C4-2B (cell line): ENCODE measurements around the gene CR2.

Experiments used
- H3K27ac ChIP-seq: fragments of 450-650 bp; 2 replicates; pipeline ENCODE4 v1.5.1; 2017
- ZFX ChIP-seq: fragments of 450-650 bp; IDR thresholded peaks from 2 replicates; pipeline ENCODE4 v1.6.1; 2017
- TF ChIP-seq, protein P1 (sequence below): fragments of 450-650 bp; conservative IDR thresholded peaks from 2 replicates; pipeline ENCODE4 v1.5.1; 2017; ENCODE audit warnings: mild to moderate bottlenecking

The CR2 gene

DNA sequence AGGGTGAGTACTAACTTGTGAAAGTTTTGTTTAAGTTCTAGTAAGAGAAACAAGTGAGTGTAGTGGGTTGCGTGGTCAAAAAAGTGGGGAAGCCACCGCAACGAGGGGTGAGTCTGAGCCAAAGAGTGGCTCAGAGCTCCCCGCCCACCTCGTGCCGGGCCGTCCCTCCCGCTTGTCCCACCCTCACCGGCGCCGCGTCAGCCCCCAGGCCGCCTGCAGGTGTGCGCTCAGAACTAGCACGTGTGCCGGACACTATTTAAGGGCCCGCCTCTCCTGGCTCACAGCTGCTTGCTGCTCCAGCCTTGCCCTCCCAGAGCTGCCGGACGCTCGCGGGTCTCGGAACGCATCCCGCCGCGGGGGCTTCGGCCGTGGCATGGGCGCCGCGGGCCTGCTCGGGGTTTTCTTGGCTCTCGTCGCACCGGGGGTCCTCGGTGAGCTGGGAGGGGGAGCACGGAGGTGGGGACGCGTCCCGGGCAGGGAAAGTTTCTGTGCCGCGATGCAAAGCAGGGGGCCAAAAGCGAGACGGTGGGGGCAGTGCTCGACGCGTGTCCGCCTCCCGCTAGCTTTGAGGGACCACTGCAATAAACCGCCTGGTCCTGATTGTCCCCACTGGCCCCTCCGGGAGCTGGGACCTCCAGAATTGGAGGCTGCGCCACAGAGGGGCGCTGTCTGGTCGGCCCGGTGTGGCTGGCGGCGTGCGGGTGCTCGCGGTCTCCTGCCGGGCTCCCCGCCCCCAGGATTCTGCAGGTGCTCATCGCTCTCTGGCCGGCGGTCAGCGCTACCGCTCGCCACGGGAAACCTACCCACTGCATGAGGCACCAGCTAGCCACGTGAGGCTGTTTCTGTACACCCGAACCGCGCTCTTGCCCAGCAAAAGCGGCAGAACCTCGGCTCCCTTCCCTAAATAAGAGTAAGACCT is at the start of gene CR2:
Gene CR2, plus strand, starts transcription at position 283 of the 919 bp plus-strand sequence. Its CDS starts 91 bp downstream, at position 374.
- no peak within 1 kb of the TSS; the same call in 1 of the 2 replicates for H3K27ac ChIP-seq
- TF ChIP-seq, protein P1, sequence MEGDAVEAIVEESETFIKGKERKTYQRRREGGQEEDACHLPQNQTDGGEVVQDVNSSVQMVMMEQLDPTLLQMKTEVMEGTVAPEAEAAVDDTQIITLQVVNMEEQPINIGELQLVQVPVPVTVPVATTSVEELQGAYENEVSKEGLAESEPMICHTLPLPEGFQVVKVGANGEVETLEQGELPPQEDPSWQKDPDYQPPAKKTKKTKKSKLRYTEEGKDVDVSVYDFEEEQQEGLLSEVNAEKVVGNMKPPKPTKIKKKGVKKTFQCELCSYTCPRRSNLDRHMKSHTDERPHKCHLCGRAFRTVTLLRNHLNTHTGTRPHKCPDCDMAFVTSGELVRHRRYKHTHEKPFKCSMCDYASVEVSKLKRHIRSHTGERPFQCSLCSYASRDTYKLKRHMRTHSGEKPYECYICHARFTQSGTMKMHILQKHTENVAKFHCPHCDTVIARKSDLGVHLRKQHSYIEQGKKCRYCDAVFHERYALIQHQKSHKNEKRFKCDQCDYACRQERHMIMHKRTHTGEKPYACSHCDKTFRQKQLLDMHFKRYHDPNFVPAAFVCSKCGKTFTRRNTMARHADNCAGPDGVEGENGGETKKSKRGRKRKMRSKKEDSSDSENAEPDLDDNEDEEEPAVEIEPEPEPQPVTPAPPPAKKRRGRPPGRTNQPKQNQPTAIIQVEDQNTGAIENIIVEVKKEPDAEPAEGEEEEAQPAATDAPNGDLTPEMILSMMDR: peak; percentile 37
- no peak for TF ChIP-seq ZFX

DNA sequence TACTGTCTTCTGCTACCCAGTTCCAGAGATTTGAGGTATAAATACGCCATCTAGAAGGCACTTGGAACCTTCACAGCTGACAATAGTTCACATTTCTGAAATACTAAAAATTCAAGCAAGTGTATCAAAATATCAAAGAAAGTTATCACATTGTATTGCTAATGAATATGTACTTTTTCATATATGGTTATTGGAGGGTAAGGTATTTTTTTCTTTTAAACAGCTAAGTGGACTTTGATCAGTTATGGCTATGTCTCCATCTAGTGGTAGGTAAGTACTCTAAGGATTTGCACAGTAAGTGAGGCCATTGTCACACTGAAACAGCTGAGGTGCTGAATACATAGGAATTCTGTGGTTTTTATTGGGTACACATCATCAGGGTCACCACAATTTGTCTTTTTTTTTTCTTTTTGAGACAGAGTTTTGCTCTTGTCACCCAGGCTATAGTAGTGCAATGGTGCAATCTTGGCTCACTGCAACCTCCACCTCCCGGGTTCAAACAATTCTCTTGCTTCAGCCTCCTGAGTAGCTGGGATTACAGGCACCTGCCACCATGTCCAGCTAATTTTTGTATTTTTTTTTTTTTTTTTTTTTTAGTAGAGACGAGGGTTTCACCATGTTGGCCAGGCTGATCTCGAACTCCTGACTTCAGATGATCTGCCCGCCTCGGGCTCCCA is 49.1 kb upstream of the CR2 start:
- TF ChIP-seq, protein P1: peak; percentile 85
- TF ChIP-seq ZFX: no peak
- H3K27ac ChIP-seq: no peak overlapping the region

DNA sequence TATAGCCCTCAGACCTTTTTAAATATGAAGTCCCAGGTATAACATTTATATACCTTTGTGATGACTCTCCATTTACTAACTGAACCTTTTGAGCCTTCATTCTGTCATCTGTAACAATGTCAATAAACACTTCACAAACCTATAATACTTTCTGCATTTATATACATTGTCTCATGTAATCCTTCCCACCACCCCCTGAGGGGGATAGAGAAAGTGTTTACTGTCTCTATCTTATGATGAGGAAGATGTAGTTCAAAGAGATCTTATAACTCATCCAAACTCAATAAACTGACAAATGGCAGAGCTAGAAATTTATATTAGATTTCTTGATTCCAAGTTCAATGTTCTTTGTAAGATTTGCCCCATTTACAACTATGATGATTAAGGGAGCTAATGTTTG is 48.3 kb upstream of the CR2 start:
- H3K27ac ChIP-seq: no peak overlapping the region
- TF ChIP-seq, protein P1: no peak
- no peak for TF ChIP-seq ZFX

DNA sequence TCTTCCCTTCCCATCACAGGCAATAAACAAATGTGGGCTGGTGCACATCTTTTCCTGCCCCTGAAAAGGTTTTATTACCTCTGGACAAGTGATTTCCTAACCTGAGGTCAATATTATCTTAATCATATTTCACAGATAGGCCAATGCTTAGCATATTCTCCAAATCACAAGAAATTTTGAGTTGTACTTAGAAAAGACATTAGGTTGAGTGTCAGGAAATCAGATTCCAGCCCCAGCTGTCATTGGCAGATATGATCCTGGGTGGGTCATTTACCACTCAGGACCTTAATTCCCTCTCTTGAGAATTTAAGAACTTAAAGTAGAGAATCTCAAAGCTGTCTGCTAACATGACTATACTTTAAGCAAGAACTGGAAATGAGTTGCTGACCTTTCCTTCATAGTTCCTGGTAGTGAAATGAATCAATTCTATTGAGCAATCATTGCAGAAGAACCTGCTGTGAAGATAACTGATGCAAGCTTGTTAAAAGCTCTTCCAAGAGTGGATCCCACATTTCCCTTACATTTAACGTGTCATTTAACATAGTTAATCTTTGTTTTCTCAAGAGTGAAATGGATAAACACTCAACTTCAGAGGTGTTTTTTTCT is 46.4 kb upstream of the CR2 start:
- TF ChIP-seq, protein P1: no peak
- no peak for TF ChIP-seq ZFX
- no peak overlapping the region for H3K27ac ChIP-seq

DNA sequence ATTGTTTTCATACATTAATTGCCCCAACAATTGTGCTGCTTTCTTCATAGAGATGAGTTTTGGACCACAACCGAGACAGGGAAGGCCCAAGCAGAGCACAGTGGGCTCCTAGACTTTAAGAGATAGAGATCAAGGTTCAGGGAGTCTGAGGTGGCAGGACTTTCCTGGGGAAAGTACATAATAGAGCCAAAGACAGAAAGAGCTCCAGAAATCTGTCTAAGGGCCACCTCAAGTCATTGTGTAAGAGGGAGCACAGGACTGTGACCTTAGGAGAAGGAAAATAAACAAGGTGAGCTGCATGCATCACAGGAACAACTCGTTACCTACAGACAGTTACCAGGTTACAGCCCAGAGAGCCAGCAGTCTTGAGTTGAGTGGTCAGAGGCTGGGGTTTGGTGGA is 41.3 kb upstream of the CR2 start:
- no peak overlapping the region for H3K27ac ChIP-seq
- TF ChIP-seq, protein P1: no peak
- no peak for TF ChIP-seq ZFX

DNA sequence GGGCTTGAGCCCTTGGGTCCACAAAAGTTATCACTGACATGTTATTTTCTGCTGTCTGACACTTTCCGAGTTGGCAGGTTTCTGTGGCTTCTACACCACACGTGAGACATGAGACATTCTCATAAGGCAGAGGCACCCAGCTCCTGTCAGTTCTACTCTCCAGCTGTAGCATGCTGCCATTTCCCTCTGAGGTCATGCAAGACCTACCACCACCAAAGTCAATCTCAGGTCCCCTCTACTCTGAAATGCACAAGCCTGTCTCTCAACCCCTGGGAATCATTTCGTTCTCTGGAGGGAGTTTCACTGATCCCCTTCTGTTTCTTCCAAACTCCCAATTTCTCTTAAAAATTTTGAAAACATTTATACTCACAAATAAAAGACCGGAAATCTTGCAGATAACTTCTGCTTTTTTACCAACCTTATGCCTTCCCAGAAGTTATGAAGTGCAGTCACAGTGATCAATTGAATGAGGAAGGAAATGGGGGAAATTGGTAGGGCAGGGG is 39.5 kb upstream of the CR2 start:
- TF ChIP-seq ZFX: no peak
- TF ChIP-seq, protein P1: no peak
- H3K27ac ChIP-seq: no peak overlapping the region
